DMS 273 (cell line): Measurements from ENCODE around the gene ADAT2.
"Not testable (repeated sequence)": the region's sequence is repeated elsewhere in the genome, so short reads cannot be mapped to it uniquely, and the experiment has no call there.

Experiments
- DNase-seq: peaks from one replicate; lab custom pipeline; 2025; ENCODE audit not compliant: unreplicated experiment; lab: John Stamatoyannopoulos, UW

ADAT2 gene

GRCh38 chr6:143450453-143451371 is at the start of gene ADAT2, which contains the start of gene PEX3:
TSS of gene ADAT2 (minus strand) at chr6:143450695. CDS start at chr6:143450658, 37 bp downstream.
TSS of gene PEX3 (plus strand) at chr6:143450805. CDS start at chr6:143451043, 238 bp downstream.
- peak; percentile 97 for DNase-seq

GRCh38 chr6:143498428-143498827 is 47.9 kb upstream of the ADAT2 start:
- no peak for DNase-seq

GRCh38 chr6:143496974-143497373 is 46.5 kb upstream of the ADAT2 start:
- no peak for DNase-seq

DNA sequence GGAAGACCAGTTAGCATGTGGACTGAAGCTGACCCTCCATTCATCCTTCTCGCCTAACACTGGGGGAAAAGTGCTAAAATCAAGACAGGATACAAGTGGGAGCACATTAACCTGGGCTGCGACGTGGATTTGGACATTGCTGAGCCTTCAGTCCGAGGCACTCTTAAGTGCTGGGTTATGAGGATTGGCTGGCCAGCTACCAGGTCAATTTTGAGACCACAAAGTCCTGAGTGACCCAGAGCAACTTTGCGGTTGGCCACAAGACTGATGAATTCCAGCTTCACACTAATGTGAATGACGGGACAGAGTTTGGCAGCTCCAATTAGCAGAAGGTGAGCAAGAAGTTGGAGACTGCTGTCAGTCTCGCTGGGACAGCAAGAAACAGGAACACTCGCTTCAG is 40.3 kb upstream of the ADAT2 start:
- no peak for DNase-seq

DNA sequence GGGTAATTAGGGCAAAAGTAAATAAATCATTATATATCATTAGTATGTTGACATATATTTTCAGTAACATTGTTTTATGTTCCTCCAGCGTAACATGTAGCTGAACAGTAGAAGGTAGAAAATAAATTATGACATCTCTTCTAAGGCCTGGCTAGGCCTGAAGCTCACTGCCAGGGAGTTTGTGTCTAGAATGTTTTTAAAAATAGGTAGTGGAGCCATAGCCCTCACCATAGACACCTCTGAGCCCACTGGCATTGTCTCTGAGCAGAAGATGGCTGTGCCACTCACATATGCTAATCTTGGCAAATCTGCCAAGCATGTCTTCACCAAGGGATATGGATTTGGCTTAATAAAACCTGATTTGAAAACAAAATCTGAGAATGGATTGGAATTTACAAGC is 39.7 kb upstream of the ADAT2 start:
- DNase-seq, result no peak

DNA sequence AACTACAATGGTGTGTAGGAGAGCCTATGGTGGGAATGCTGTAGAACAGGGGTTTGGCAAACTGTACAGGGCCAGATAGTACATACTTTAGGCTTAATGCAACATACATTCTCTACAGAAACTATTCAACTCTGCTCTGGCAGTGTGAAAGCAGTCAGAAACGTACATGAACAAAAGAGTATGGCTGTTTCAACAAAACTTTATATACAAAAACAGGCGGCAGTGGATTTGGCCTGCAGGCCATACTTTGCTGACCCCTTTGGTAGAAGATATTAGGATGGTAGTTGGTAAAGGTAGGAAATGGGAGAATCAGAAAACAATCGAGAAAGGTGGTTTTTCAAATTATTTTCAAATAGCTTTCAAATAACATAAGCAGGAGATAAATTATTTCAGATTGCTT is 36.3 kb upstream of the ADAT2 start:
- DNase-seq, result no peak

GRCh38 chr6:143485967-143486366 is 35.5 kb upstream of the ADAT2 start:
- DNase-seq, result no peak

DNA sequence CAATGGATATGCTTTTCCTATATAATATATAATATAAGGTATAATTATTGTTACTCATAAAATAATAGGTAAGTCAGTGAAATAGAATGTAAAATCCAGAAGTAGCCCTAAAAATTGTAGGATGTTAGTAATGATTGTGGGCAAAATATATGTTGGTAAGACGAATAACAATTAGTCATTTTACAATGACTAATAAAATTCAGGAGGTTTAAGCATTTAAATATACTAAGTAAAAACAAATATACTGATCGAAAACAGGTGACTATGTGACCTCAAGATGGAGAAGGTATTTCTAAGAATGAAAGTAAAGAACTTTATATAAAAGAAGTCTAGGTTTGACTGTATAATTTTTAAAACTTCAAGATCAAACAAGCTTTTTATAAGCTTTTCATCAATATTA is 32.1 kb upstream of the ADAT2 start:
- no peak for DNase-seq

DNA sequence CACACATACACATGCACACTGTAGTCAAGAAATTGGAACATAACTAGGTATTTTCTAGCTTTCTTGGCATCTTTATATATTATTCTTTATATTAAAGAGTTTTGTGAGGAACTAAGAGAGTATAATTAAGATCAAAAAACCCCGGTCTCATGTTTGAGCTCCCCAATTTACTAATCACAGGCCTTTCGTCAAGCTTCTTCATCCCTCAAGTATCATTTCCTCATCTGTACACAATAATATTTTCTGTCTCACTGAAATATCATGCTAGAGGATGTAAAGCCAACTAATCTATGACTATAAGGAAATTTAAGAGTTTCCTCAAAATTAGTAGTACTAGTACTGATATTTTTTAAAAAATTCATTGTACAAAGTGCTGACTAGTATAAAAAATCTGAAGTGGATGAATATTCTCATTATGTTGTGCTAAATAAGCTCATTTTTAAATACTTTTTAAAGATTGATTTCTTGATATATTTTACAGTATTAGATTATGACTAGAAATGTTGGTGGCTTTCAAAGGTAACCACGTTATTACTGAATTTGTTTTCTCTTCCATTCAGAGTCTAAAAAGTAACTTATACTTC is 28.1 kb upstream of the ADAT2 start:
- DNase-seq, result no peak

- no peak for DNase-seq
Observed at GRCh38 chr6:143476545-143476944, 26.1 kb upstream of the ADAT2 start.

- no peak for DNase-seq
Observed at GRCh38 chr6:143471822-143472221, 21.3 kb upstream of the ADAT2 start.

- not testable (repeated sequence) for DNase-seq
Observed at GRCh38 chr6:143468823-143469222, 18.3 kb upstream of the ADAT2 start.

DNA sequence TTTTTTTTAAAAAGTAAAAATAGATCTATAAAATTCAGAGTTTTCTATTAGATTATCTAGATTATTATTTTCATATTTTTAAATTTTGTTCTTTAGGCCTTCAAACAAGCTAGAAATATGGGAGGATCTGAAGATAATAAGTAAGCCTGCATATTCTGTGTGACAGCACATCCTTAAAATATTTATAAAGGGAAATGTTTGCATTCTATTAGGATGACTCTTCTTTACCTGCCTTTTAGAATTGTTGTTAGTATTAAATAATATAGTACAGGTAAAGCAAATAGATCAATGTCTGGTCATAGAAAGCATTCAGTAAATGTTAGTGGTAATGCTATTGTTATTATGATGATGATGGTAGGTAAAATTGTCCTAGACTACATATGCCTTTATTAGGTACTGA is 17.5 kb upstream of the ADAT2 start:
- no peak for DNase-seq

DNA sequence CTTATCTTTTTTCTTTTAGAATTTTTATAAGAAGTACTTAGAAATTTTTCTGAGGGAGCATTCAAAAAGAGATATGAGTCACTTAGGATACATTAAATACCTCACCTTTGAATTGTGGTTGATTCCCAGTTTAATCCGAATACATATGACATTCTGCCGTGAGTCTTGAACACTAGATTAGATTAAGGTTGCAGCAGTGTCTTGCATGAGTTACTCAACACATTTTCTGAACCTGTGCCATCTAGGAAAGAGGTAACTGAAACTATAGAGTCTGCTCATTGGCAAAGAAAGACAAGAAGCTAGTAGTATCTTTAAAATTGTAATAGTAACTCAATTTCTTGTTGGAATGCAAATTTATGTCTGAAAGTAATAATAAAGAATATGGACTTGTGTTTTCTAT is 15.1 kb upstream of the ADAT2 start:
- no peak for DNase-seq

- DNase-seq, result no peak
Observed at GRCh38 chr6:143457563-143458359, 7.3 kb upstream of the ADAT2 start.

- DNase-seq, result no peak
Observed at GRCh38 chr6:143451531-143451930, 1.0 kb upstream of the ADAT2 start.

DNA sequence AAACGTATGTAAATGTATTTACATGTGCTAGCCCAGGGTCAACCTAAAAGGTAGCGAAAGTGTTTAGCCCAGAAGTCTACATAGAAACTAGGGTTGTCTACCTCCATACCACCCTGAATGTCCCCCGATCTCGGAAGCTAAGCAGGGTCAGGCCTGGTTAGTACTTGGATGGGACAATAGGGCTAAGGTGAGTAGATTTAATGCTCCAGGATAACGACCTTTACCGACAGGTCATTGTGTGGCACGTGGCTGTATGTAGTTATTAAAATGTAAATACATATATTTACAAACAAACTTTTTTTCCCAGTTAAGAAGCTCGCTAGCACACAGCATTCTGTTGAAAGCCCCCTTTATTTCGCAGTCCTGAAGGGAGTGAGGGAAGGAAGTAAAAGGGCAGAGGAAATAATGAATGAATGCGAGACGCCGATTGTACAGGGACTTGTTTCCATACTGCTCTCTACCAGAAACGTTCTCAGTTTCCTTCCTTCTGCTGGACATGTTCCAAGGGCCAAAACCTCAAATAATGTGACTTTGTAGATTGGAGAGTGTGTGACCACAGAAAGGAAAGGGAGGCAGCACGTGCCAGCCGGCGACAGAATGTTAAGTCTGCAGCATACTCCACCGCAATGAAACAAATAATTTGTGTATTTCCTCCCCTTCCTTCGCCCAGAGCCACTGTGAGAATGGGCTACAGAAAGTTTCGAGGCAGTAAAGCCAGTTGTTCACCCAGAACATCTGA is 612 bp downstream of the ADAT2 start:
- DNase-seq, result peak; percentile 67

GRCh38 chr6:143449082-143449713 is 1.3 kb downstream of the ADAT2 start:
- DNase-seq, result no peak

GRCh38 chr6:143447865-143448264 is 2.6 kb downstream of the ADAT2 start:
- not testable (repeated sequence) for DNase-seq

GRCh38 chr6:143443096-143443495 is 7.4 kb downstream of the ADAT2 start:
- no peak for DNase-seq
